Type B pancreatic cell (in vitro differentiated cells): Measurements from ENCODE around the gene IL12RB1. TPM values are rescaled to one million over a fixed set of nuclear protein-coding genes. Genes with fewer than 3 reads are reported as not detected.

ENCODE experiments used
- DNase-seq: peaks from one replicate; pipeline ENCODE4 v3.0.0; 2021; ENCODE audit warnings: mixed read lengths; ENCODE audit not compliant: unreplicated experiment; ENCODE audit errors: extremely low spot score
- H3K27ac Mint-ChIP-seq: 2 replicates; pipeline ENCODE4 v1.8.0; 2021; ENCODE audit warnings: mild to moderate bottlenecking, mixed read lengths
- H3K27me3 Mint-ChIP-seq: 2 replicates; pipeline ENCODE4 v1.8.0; 2021; ENCODE audit warnings: mixed read lengths
- H3K36me3 Mint-ChIP-seq: 2 replicates; pipeline ENCODE4 v1.8.0; 2021; ENCODE audit warnings: mixed read lengths
- H3K4me1 Mint-ChIP-seq: one replicate; pipeline ENCODE4 v1.8.0; 2021; ENCODE audit warnings: mixed read lengths; ENCODE audit not compliant: unreplicated experiment
- H3K4me3 Mint-ChIP-seq: 2 replicates; pipeline ENCODE4 v1.8.0; 2021; ENCODE audit warnings: mild to moderate bottlenecking, mixed read lengths
- H3K9me3 Mint-ChIP-seq: 2 replicates; pipeline ENCODE4 v1.8.0; 2021; ENCODE audit warnings: mixed read lengths
- long read RNA-seq: library from polyadenylated mRNA; unstranded; transcript quantifications from one replicate; pipeline ENCODE4 v2.0.0, GENCODE V29; 2020
- total RNA-seq: library from RNA; stranded (reverse); gene quantifications from 2 replicates; pipeline ENCODE4 v1.2.1, GENCODE V29; 2021; ENCODE audit warnings: low replicate concordance
- TF ChIP-seq, protein P1 (sequence below): fragments of 200-600 bp; sonication (generic); conservative IDR thresholded peaks from 2 replicates; pipeline ENCODE4 v1.5.0; 2021; ENCODE audit warnings: antibody characterized with exemption, mild to moderate bottlenecking

The IL12RB1 gene
- total RNA-seq = not detected in 2 replicates
- long read RNA-seq = 0 reads

DNA sequence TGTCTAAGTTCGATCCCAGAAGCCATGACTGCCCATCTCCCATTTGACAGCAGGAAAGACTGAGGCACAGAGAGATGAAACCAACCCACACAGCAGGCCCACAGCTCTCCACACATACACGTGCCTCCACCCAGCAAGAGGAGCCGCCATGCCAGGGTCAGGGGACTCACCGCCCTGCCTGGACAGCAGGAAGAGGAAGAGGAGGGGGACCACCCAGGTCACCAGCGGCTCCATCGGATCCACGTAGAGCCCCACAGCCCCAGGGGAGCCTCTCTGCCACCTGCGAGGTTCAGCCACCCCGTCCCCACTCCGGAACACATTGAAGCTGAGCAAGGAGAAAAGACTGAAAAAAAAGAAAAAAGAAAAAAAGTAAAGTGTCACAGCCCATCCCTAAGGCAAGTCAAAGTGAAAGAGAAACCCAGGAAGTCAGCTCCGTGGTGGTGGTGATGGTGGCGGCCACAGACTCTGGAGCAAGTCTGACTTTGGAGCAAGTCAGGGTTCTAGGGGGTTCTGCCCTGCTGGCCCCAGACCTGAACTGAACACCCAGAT lies at the start of gene IL12RB1:
IL12RB1 (minus strand) TSS at position 345 of the 549 bp plus-strand sequence; CDS start at position 234, 111 bp downstream.
- Mint-ChIP-seq H3K27ac (no peak within 1 kb of the TSS), H3K27me3 (peaks cover 11% of the 10 kb centered on the region)

DNA sequence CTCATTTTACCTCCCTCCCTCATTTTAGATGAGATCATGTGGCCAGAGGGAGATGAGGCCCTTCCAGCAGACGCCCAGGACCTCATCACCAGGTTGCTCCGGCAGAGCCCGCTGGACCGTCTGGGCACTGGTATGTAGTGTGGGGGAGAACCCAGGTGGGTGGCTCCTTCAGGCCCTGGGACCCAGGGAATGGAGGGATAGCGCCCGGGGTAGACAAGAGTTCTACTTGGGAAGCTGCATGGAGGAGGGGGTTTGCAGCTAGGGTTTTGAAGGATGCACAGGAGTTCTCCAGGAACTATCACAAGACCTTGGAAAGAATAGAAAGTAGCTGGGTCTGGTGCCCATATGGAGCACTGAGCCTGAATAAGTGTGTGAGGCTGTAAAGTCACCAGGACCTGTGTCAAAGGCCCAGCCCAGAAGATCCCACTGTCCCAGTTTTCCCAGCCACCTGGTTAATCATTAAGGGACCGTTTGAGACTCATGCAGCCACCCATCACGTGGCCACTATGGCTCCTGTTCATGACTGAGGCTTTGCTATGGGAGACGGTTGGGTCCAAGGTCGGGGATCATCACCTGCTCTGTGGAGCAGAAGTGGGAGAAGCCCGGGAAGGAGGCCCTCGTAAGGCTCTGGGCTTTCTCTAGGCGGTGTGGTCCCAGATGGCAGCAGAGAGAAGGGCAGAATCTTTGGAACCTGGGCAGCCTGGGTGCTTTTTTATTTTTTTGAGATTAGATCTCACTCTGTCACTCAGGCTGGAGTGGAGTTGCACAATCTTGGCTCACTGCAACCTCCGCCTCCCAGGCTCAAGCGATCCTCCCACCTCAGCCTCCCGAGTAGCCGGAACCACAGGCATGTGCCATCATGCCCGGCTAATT lies 49.2 kb upstream of the IL12RB1 start:
- Mint-ChIP-seq H3K27me3 (no peaks in the 10 kb centered on the region), H3K4me3 (no peak overlapping the region), H3K27ac (peak overlapping the region; percentile 86), H3K9me3 (no peaks in the 10 kb centered on the region), H3K36me3 (peaks cover 11% of the 10 kb centered on the region), H3K4me1 (peaks cover 4% of the 10 kb centered on the region)
- TF ChIP-seq, protein P1, sequence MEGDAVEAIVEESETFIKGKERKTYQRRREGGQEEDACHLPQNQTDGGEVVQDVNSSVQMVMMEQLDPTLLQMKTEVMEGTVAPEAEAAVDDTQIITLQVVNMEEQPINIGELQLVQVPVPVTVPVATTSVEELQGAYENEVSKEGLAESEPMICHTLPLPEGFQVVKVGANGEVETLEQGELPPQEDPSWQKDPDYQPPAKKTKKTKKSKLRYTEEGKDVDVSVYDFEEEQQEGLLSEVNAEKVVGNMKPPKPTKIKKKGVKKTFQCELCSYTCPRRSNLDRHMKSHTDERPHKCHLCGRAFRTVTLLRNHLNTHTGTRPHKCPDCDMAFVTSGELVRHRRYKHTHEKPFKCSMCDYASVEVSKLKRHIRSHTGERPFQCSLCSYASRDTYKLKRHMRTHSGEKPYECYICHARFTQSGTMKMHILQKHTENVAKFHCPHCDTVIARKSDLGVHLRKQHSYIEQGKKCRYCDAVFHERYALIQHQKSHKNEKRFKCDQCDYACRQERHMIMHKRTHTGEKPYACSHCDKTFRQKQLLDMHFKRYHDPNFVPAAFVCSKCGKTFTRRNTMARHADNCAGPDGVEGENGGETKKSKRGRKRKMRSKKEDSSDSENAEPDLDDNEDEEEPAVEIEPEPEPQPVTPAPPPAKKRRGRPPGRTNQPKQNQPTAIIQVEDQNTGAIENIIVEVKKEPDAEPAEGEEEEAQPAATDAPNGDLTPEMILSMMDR = no peak
- DNase-seq = no peak

More for the DNA sequence above, at the start of gene IL12RB1:
- Mint-ChIP-seq H3K36me3 (no peaks in the 10 kb centered on the region), H3K9me3 (no peaks in the 10 kb centered on the region), H3K4me3 (no peak within 1 kb of the TSS), H3K4me1 (no peaks in the 10 kb centered on the region)
- TF ChIP-seq, protein P1 = no peak
- DNase-seq = no peak

DNA sequence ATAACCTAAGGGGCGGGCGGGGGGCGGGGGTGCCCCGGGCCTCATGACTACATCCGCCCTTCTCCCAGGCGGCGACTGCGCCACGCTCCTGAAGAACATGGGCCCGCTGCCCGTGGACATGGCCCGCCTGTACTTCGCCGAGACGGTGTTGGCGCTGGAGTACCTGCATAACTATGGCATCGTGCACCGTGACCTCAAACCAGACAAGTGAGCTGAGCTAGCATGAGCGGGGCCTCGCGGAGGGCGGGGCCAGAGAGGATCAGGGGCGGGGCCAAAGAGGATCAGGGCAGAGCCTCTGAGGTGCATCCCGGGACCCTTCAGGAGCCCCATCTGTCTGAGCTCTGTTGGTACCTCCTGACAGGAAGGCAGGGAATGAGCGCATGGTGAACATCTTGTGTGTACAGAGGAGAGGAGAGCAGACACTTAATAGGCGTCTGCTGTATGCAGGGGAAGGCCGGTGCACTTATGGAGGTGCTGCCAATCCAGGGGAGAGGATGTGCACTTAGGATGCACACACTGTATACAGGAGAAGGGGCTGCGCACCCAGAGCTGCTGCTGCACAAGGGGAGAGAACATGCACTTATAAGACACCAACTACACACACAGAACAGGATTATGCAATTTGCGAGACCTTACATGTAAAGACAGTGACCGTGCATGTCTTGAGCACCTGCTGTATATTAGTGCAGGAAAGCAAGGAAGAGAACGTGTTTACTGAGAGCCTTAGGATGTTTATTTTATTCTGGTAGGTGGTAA lies 45.3 kb upstream of the IL12RB1 start:
- Mint-ChIP-seq H3K27me3 (no peaks in the 10 kb centered on the region), H3K4me3 (no peak overlapping the region), H3K4me1 (peaks cover 4% of the 10 kb centered on the region), H3K27ac (no peak overlapping the region), H3K9me3 (no peaks in the 10 kb centered on the region), H3K36me3 (peaks cover 6% of the 10 kb centered on the region)
- TF ChIP-seq, protein P1 = no peak
- no peak for DNase-seq

DNA sequence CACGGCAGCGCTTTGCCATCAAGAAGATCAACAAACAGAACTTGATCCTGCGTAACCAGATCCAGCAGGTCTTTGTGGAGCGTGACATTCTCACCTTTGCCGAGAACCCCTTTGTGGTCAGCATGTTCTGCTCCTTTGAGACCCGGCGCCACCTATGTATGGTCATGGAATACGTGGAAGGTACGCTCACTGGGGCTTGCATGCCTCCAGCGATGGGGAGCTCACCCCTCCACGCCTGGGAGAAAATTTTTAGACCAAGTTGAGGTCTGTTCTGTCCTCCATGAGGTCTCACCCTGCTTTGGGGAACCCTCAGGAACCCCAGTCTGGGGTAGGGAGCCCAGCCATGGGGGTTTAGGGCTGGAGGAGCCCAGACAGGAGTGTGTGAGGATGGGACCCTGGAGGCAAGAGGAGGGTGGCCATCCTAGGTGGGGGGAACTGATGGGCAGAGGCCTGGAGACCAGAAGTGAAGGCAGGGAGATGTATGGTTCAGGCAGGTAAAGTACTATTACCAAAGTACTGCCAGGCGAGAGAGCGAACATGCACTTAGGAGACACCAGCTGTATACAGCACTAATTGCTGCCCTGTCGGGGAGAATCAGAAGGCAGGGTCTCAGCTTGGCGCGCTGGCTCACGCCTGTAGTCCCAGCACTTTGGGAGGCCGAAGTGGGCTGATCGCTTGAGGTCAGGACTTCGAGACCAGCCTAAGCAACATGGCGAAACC lies 43.9 kb upstream of the IL12RB1 start:
- TF ChIP-seq, protein P1 = no peak
- H3K27me3 Mint-ChIP-seq = no peaks in the 10 kb centered on the region
- H3K9me3 Mint-ChIP-seq = no peaks in the 10 kb centered on the region
- no peak overlapping the region for H3K4me3 Mint-ChIP-seq
- peaks cover 6% of the 10 kb centered on the region for H3K36me3 Mint-ChIP-seq
- no peaks in the 10 kb centered on the region for H3K4me1 Mint-ChIP-seq
- no peak overlapping the region for H3K27ac Mint-ChIP-seq
- no peak for DNase-seq

DNA sequence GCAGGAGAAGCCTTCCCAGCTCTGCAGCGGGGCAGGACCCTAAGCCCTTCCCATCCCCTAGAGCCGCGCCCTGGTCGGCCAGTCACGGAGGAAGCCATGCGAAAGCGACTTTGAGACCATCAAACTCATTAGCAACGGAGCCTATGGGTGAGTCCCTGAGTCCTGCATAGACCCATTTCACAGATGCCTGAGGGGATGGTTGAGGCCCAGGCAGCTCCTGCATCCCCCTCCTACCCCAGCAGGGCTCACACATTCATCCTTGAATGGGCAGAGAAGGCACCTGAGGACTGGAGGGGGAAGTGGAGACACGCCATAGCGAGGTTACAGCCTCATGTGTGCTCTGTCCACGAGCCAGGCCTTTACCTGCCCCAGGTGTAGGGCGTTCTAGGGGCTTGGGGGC lies 42.1 kb upstream of the IL12RB1 start:
- Mint-ChIP-seq H3K9me3 (no peaks in the 10 kb centered on the region), H3K36me3 (peaks cover 6% of the 10 kb centered on the region), H3K4me1 (no peaks in the 10 kb centered on the region), H3K27ac (no peak overlapping the region), H3K4me3 (no peak overlapping the region), H3K27me3 (no peaks in the 10 kb centered on the region)
- DNase-seq = no peak
- TF ChIP-seq, protein P1 = no peak
